HepG2 (cell line): ENCODE results near the gene JAGN1. TPM values are rescaled to one million over a fixed set of nuclear protein-coding genes. Genes with fewer than 3 reads are reported as not detected.
A peak's percentile ranks its signal among the peaks of the same experiment; 100 is the strongest.

Source experiments
- ARID4A ChIP-seq: sonication (generic); formaldehyde crosslinking; IDR thresholded peaks from 2 replicates; pipeline ENCODE4 v1.5.0; 2020; ENCODE audit warnings: mild to moderate bottlenecking, missing genetic modification reagents, borderline replicate concordance
- FOXP1 ChIP-seq, 2 experiments: fragments of 450-650 bp in 1 of 2; IDR thresholded peaks; 2 replicates each; pipeline ENCODE4 v1.6.1; 2017 to 2018; ENCODE audit warnings: antibody characterized with exemption in 1 of 2
- GTF2F1 ChIP-seq: fragments of 150-350 bp; IDR thresholded peaks from 2 replicates; pipeline ENCODE4 v1.6.1; 2014; ENCODE audit warnings: low read length
- KLF6 ChIP-seq: IDR thresholded peaks from 2 replicates; pipeline ENCODE4 v1.8.0; 2016; ENCODE audit warnings: missing biosample characterization, missing genetic modification reagents
- MATR3 ChIP-seq: sonication (generic); formaldehyde crosslinking; IDR thresholded peaks from 2 replicates; pipeline ENCODE4 v1.4.0; 2020; ENCODE audit warnings: missing genetic modification reagents
- MED13 ChIP-seq: sonication (generic); formaldehyde crosslinking; IDR thresholded peaks from 2 replicates; pipeline ENCODE4 v1.5.0; 2020; ENCODE audit warnings: missing genetic modification reagents
- RAD21 ChIP-seq: fragments of 450-650 bp; formaldehyde crosslinking; IDR thresholded peaks from 2 replicates; pipeline ENCODE4 v1.5.0; 2020; ENCODE audit warnings: mild to moderate bottlenecking
- SIN3A ChIP-seq: IDR thresholded peaks from 2 replicates; pipeline ENCODE4 v1.6.1; 2011; ENCODE audit warnings: low read depth, mild to moderate bottlenecking, control low read depth, low read length, borderline replicate concordance
- TGIF2 ChIP-seq: IDR thresholded peaks from 2 replicates; pipeline ENCODE4 v1.6.1; 2016; ENCODE audit warnings: control low read depth, missing compliant biosample characterization
- UBTF ChIP-seq: sonication (generic); formaldehyde crosslinking; IDR thresholded peaks from 2 replicates; pipeline ENCODE4 v1.4.0; 2020; ENCODE audit warnings: mild to moderate bottlenecking, missing genetic modification reagents
- ZNF776 ChIP-seq: sonication (generic); formaldehyde crosslinking; IDR thresholded peaks from 2 replicates; pipeline ENCODE4 v1.4.0; 2020; ENCODE audit warnings: mild to moderate bottlenecking, missing genetic modification reagents
- polyA plus RNA-seq, 8 experiments: library from polyadenylated mRNA; depleted of rRNA in 3 of 8; stranded (reverse) in 7 of 8; unstranded in 1 of 8; fragments of >200 nt; fragmentation: Illumina TruSeq in 4 of 8; extraction: Trizol in 4 of 8; gene quantifications; 2 replicates each; pipeline versions ENCODE4 v1.2.1 to v1.2.3, GENCODE V29; 2011 to 2016; ENCODE audit warnings: low read depth in 4 of 8, missing spikeins in 1 of 8, mixed read lengths in 1 of 8; ENCODE audit not compliant: insufficient read depth in 1 of 8
- total RNA-seq, 5 experiments: library from RNA; depleted of rRNA; stranded (reverse); fragments of >200 nt; fragmentation: Illumina TruSeq; extraction: Trizol; gene quantifications; 2 replicates each; pipeline ENCODE4 v1.2.3, GENCODE V29; 2016; ENCODE audit warnings: low read depth in 1 of 5
- TF ChIP-seq, protein P1 (sequence below): sonication (generic); formaldehyde crosslinking; IDR thresholded peaks from 2 replicates; pipeline ENCODE4 v1.4.0; 2020; ENCODE audit warnings: missing genetic modification reagents
- TF ChIP-seq, protein P2 (sequence below): sonication (generic); formaldehyde crosslinking; IDR thresholded peaks from 2 replicates; pipeline ENCODE4 v1.4.0; 2020; ENCODE audit warnings: missing genetic modification reagents
- TF ChIP-seq, protein P3 (sequence below): IDR thresholded peaks from 2 replicates; pipeline ENCODE4 v1.6.1; 2016; ENCODE audit warnings: mild to moderate bottlenecking

JAGN1 gene
- total and polyA plus RNA-seq, 2 of the 13 experiments (the other 11 are each of a cell fraction or from before 2014, with no cell fraction given), result 49.9 to 50.9 TPM

- TF ChIP-seq, protein P1, sequence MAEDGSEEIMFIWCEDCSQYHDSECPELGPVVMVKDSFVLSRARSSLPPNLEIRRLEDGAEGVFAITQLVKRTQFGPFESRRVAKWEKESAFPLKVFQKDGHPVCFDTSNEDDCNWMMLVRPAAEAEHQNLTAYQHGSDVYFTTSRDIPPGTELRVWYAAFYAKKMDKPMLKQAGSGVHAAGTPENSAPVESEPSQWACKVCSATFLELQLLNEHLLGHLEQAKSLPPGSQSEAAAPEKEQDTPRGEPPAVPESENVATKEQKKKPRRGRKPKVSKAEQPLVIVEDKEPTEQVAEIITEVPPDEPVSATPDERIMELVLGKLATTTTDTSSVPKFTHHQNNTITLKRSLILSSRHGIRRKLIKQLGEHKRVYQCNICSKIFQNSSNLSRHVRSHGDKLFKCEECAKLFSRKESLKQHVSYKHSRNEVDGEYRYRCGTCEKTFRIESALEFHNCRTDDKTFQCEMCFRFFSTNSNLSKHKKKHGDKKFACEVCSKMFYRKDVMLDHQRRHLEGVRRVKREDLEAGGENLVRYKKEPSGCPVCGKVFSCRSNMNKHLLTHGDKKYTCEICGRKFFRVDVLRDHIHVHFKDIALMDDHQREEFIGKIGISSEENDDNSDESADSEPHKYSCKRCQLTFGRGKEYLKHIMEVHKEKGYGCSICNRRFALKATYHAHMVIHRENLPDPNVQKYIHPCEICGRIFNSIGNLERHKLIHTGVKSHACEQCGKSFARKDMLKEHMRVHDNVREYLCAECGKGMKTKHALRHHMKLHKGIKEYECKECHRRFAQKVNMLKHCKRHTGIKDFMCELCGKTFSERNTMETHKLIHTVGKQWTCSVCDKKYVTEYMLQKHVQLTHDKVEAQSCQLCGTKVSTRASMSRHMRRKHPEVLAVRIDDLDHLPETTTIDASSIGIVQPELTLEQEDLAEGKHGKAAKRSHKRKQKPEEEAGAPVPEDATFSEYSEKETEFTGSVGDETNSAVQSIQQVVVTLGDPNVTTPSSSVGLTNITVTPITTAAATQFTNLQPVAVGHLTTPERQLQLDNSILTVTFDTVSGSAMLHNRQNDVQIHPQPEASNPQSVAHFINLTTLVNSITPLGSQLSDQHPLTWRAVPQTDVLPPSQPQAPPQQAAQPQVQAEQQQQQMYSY (CRISPR knock-in tag), result no peak
- TF ChIP-seq MED13 (CRISPR knock-in tag) (no peak), ARID4A (peak; percentile 8; the same call in 1 of the 2 replicates), MATR3 (CRISPR knock-in tag) (no peak), FOXP1 (IDR thresholded peaks at IDR 0.05) (no peak), FOXP1 (CRISPR knock-in tag; IDR thresholded peaks at IDR 0.05) (no peak), UBTF (CRISPR knock-in tag) (no peak), KLF6 (CRISPR knock-in tag) (no peak), GTF2F1 (no peak), RAD21 (no peak), ZNF776 (CRISPR knock-in tag) (no peak), SIN3A (no peak), TGIF2 (0 out of 2 replicates have a peak, but pooled peaks have one; percentile 1)
- TF ChIP-seq, protein P2, sequence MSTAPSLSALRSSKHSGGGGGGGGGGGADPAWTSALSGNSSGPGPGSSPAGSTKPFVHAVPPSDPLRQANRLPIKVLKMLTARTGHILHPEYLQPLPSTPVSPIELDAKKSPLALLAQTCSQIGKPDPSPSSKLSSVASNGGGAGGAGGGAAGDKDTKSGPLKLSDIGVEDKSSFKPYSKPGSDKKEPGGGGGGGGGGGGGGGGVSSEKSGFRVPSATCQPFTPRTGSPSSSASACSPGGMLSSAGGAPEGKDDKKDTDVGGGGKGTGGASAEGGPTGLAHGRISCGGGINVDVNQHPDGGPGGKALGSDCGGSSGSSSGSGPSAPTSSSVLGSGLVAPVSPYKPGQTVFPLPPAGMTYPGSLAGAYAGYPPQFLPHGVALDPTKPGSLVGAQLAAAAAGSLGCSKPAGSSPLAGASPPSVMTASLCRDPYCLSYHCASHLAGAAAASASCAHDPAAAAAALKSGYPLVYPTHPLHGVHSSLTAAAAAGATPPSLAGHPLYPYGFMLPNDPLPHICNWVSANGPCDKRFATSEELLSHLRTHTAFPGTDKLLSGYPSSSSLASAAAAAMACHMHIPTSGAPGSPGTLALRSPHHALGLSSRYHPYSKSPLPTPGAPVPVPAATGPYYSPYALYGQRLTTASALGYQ, result no peak
- TF ChIP-seq, protein P3, sequence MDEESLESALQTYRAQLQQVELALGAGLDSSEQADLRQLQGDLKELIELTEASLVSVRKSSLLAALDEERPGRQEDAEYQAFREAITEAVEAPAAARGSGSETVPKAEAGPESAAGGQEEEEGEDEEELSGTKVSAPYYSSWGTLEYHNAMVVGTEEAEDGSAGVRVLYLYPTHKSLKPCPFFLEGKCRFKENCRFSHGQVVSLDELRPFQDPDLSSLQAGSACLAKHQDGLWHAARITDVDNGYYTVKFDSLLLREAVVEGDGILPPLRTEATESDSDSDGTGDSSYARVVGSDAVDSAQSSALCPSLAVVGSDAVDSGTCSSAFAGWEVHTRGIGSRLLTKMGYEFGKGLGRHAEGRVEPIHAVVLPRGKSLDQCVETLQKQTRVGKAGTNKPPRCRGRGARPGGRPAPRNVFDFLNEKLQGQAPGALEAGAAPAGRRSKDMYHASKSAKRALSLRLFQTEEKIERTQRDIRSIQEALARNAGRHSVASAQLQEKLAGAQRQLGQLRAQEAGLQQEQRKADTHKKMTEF (CRISPR knock-in tag), result 0 out of 2 replicates have a peak, but pooled peaks have one; percentile 1
Observed at GRCh38 chr3:9903238-9903624, 12.8 kb downstream of the JAGN1 start (continued).
